ENCODE results near the gene TMEM126B.
"Not testable (repeated sequence)": the region's sequence is repeated elsewhere in the genome, so short reads cannot be mapped to it uniquely, and the experiment has no call there.

TMEM126B gene

GRCh38 chr11:85627998-85628770 is at the start of gene TMEM126B:
Gene TMEM126B (plus strand): TSS chr11:85628593. CDS start chr11:85628608, 15 bp downstream.
- DNase-seq (ENCODE audit: low spot score) = peak; percentile 89

GRCh38 chr11:85582111-85582510 is 46.3 kb upstream of the TMEM126B start:
- DNase-seq (ENCODE audit: low spot score) = no peak

GRCh38 chr11:85589373-85589772 is 39.0 kb upstream of the TMEM126B start:
- no peak for DNase-seq (ENCODE audit: low spot score)

- DNase-seq (ENCODE audit: low spot score) = peak; percentile 34
These were observed 37.4 kb upstream of the TMEM126B start for GRCh38 chr11:85590848-85591483.

- DNase-seq (ENCODE audit: low spot score) = peak; percentile 39
These were observed 33.0 kb upstream of the TMEM126B start for GRCh38 chr11:85595285-85595884.

- DNase-seq (ENCODE audit: low spot score) = no peak
These were observed 31.5 kb upstream of the TMEM126B start for GRCh38 chr11:85596886-85597285.

GRCh38 chr11:85599083-85599482 is 29.3 kb upstream of the TMEM126B start:
- no peak for DNase-seq (ENCODE audit: low spot score)

- no peak for DNase-seq (ENCODE audit: low spot score)
These were observed 25.7 kb upstream of the TMEM126B start for GRCh38 chr11:85602526-85603213.

- DNase-seq (ENCODE audit: low spot score) = no peak
These were observed 25.2 kb upstream of the TMEM126B start for GRCh38 chr11:85603220-85603619.

GRCh38 chr11:85606237-85606636 is 22.2 kb upstream of the TMEM126B start:
- not testable (repeated sequence) for DNase-seq (ENCODE audit: low spot score)

- not testable (repeated sequence) for DNase-seq (ENCODE audit: low spot score)
These were observed 19.8 kb upstream of the TMEM126B start for GRCh38 chr11:85608621-85609020.

- DNase-seq (ENCODE audit: low spot score) = not testable (repeated sequence)
These were observed 19.1 kb upstream of the TMEM126B start for GRCh38 chr11:85609286-85609685.

- DNase-seq (ENCODE audit: low spot score) = not testable (repeated sequence)
These were observed 16.8 kb upstream of the TMEM126B start for GRCh38 chr11:85611643-85612042.

- DNase-seq (ENCODE audit: low spot score) = no peak
These were observed 8.9 kb upstream of the TMEM126B start for GRCh38 chr11:85619499-85619898.

- DNase-seq (ENCODE audit: low spot score) = no peak
These were observed 8.1 kb upstream of the TMEM126B start for GRCh38 chr11:85620256-85620655.

GRCh38 chr11:85626496-85626895 is 1.9 kb upstream of the TMEM126B start:
- DNase-seq (ENCODE audit: low spot score) = no peak

- peak; percentile 30 for DNase-seq (ENCODE audit: low spot score)
These were observed 928 bp upstream of the TMEM126B start, which contains the start of gene DLG2 for GRCh38 chr11:85627332-85627997. Gene DLG2 (minus strand): TSS chr11:85627344.

GRCh38 chr11:85628771-85629341 is 463 bp downstream of the TMEM126B start:
- no peak for DNase-seq (ENCODE audit: low spot score)

- no peak for DNase-seq (ENCODE audit: low spot score)
These were observed 6.4 kb downstream of the TMEM126B start for GRCh38 chr11:85634747-85635146.

- DNase-seq (ENCODE audit: low spot score) = no peak
These were observed 14.8 kb downstream of the TMEM126B start for GRCh38 chr11:85643191-85643614.

GRCh38 chr11:85647078-85647477 is 18.7 kb downstream of the TMEM126B start:
- no peak for DNase-seq (ENCODE audit: low spot score)

All from AG08396 (cell line).